ENCODE measurements around the gene TCF25.

DNA sequence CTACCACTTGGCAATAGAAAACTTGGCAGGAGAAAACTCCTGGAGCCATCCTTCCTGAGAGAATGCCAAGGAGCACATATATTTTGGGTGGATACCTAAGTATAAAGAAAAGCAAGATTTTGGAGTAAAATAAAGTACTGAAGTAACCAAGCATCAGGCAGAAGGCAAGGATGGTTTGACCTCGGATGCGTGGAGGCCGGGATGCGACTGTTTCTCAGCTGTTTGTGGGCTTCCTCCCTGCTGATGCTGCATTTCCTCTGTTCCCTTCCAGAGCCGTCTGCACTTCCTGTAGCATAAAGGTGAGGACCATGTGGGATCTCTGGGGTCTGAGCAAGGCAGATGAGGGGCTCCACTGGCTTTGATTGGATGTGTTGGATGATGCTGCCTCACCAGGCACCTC, 5.5 kb upstream of the TCF25 start:
- TF ChIP-seq MAX (IDR thresholded peaks at IDR 0.05), result no peak
- TF ChIP-seq EP300 (IDR thresholded peaks at IDR 0.05; ENCODE audit: borderline replicate concordance), result no peak
- TF ChIP-seq FOXM1 (IDR thresholded peaks at IDR 0.05; ENCODE audit: borderline replicate concordance, low read depth), result no peak

Data from Ishikawa (cell line).